HCT116 (cell line): ENCODE results near the gene MYH13.

ENCODE experiments used
- POLR2A ChIP-seq: IDR thresholded peaks from 2 replicates; pipeline ENCODE4 v1.7.0; 2011; ENCODE audit warnings: borderline replicate concordance; ENCODE audit not compliant: insufficient read depth, insufficient read length; ENCODE audit errors: extremely low read depth
- TF ChIP-seq, protein P1 (sequence below), 3 experiments: fragments of 200-600 bp in 1 of 3; sonication (generic) in 1 of 3; IDR thresholded peaks in 2 of 3; conservative IDR thresholded peaks in 1 of 3; 2 replicates each; pipeline ENCODE4 v1.5.1; 2012 to 2017; ENCODE audit warnings: low read depth in 2 of 3, low read length in 2 of 3, antibody characterized with exemption in 1 of 3, borderline replicate concordance in 1 of 3, control low read depth in 1 of 3, mild to moderate bottlenecking in 1 of 3, mixed read lengths in 1 of 3, mixed run types in 1 of 3, moderate library complexity in 1 of 3; ENCODE audit not compliant: insufficient read depth in 1 of 3

DNA sequence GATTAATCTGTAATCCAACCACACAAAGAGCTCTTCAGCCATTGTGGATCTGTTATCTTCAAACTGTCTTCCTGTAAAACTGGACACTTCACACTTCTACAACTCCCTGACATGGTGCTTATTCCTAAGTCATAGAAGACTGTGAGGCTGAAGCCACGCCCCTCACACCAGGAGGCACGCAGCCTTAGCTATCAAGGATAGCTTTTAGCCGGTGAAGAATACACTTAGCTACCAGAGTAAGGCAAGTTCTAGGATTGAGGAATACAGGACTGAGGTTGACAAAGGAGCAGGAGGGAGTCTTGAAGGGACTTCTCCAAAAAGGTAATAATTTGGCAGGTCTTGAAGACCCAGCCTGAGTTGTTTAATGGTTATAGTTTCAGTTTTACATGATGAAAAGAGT lies 94.6 kb downstream of the MYH13 start:
- no peak for TF ChIP-seq POLR2A
- TF ChIP-seq, protein P1, sequence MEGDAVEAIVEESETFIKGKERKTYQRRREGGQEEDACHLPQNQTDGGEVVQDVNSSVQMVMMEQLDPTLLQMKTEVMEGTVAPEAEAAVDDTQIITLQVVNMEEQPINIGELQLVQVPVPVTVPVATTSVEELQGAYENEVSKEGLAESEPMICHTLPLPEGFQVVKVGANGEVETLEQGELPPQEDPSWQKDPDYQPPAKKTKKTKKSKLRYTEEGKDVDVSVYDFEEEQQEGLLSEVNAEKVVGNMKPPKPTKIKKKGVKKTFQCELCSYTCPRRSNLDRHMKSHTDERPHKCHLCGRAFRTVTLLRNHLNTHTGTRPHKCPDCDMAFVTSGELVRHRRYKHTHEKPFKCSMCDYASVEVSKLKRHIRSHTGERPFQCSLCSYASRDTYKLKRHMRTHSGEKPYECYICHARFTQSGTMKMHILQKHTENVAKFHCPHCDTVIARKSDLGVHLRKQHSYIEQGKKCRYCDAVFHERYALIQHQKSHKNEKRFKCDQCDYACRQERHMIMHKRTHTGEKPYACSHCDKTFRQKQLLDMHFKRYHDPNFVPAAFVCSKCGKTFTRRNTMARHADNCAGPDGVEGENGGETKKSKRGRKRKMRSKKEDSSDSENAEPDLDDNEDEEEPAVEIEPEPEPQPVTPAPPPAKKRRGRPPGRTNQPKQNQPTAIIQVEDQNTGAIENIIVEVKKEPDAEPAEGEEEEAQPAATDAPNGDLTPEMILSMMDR (IDR thresholded peaks at IDR 0.05 in 2 of 3, conservative IDR thresholded peaks at IDR 0.05 in 1 of 3; ENCODE audit: borderline replicate concordance in 1 of 3, insufficient read depth in 1 of 3, low read depth in 2 of 3, low read length in 2 of 3) = no peak
